ENCODE measurements around the gene MYO5B.

- TF ChIP-seq CTCF (IDR thresholded peaks at IDR 0.05 in 2 of 3, conservative IDR thresholded peaks at IDR 0.05 in 1 of 3; ENCODE audit: borderline replicate concordance in 1 of 3, insufficient read depth in 1 of 3, low read depth in 2 of 3, low read length in 2 of 3) (no peak), REST (IDR thresholded peaks at IDR 0.05; ENCODE audit: low read depth) (no peak), EGR1 (IDR thresholded peaks at IDR 0.05; ENCODE audit: low read depth) (no peak), POLR2A (IDR thresholded peaks at IDR 0.05; ENCODE audit: borderline replicate concordance, extremely low read depth, insufficient read depth, insufficient read length) (no peak), ZBTB33 (IDR thresholded peaks at IDR 0.05; ENCODE audit: extremely low read depth, insufficient replicate concordance, low read length) (no peak), EZH2 (IDR thresholded peaks at IDR 0.05) (no peak), FOSL1 (IDR thresholded peaks at IDR 0.05; ENCODE audit: low read depth) (no peak)
These were observed 287.5 kb downstream of the MYO5B start for GRCh38 chr18:49907346-49907929.
